Natural killer cell (primary cell): ENCODE results near the gene SEC61G. TPM values are rescaled to one million over a fixed set of nuclear protein-coding genes. Genes with fewer than 3 reads are reported as not detected.
A peak's percentile ranks its signal among the peaks of the same experiment; 100 is the strongest.

ENCODE experiments used
- ATAC-seq, 3 donors: fragments of 150-1000 bp in 2 of 3; fragments of 200-7000 bp in 1 of 3; cut with Tn5 transposase; 1 replicate in 1 of 3; 2 replicates in 2 of 3; pipeline ENCODE4 v1.10.0; 2021; ENCODE audit warnings: mild to moderate bottlenecking in 2 of 3, moderate library complexity in 2 of 3
- DNase-seq, 2 donors: peaks; one replicate each; pipeline versions ENCODE4 v3.0.0 to v3.0.0-alpha.2; 2013 to 2021; ENCODE audit warnings: mixed read lengths in 1 of 2
- H3K27ac ChIP-seq: one replicate; pipeline ENCODE4 v1.5.1; 2013; ENCODE audit warnings: mild to moderate bottlenecking, low read length
- H3K27me3 ChIP-seq: one replicate; pipeline ENCODE4 v1.6.1; 2013; ENCODE audit warnings: low read length; ENCODE audit not compliant: control insufficient read depth, insufficient read depth
- H3K36me3 ChIP-seq: one replicate; pipeline ENCODE4 v1.6.1; 2013; ENCODE audit warnings: low read length; ENCODE audit not compliant: control insufficient read depth, insufficient read depth
- H3K4me1 ChIP-seq: one replicate; pipeline ENCODE4 v1.6.1; 2013; ENCODE audit warnings: low read length; ENCODE audit not compliant: control insufficient read depth, insufficient read depth
- H3K4me3 ChIP-seq: one replicate; pipeline ENCODE4 v1.5.1; 2013; ENCODE audit warnings: low read length
- H3K9me3 ChIP-seq: one replicate; pipeline ENCODE4 v1.6.1; 2013; ENCODE audit warnings: low read length; ENCODE audit not compliant: control insufficient read depth, insufficient read depth
- H3K27ac Mint-ChIP-seq, 2 donors: one replicate each; pipeline ENCODE4 v1.8.0; 2022; ENCODE audit warnings: mild to moderate bottlenecking in 2 of 2, mixed read lengths in 2 of 2, moderate library complexity in 1 of 2
- H3K27me3 Mint-ChIP-seq, 2 donors: one replicate each; pipeline ENCODE4 v1.8.0; 2022; ENCODE audit warnings: low read depth in 2 of 2, mixed read lengths in 2 of 2
- H3K36me3 Mint-ChIP-seq: one replicate; pipeline ENCODE4 v1.8.0; 2022; ENCODE audit warnings: mixed read lengths
- H3K4me1 Mint-ChIP-seq, 2 donors: one replicate each; pipeline ENCODE4 v1.8.0; 2022; ENCODE audit warnings: mixed read lengths in 2 of 2
- H3K4me3 Mint-ChIP-seq: one replicate; pipeline ENCODE4 v1.8.0; 2022; ENCODE audit warnings: mild to moderate bottlenecking, moderate library complexity, mixed read lengths
- H3K9me3 Mint-ChIP-seq, 2 donors: one replicate each; pipeline ENCODE4 v1.8.0; 2022; ENCODE audit warnings: mixed read lengths in 2 of 2
- WGBS: methylation state at CpG from one replicate; pipeline ENCODE4 v1.1.7; 2013; ENCODE audit warnings: missing lambda C conversion rate; ENCODE audit not compliant: insufficient coverage; 5-methylcytosine and 5-hydroxymethylcytosine counted together
- intact Hi-C: fragments of 100-400 bp; cut with micrococcal nuclease; formaldehyde crosslinking; loops from one replicate; pipeline ENCODE4 v1.14.2; 2022
- total RNA-seq, 4 donors: library from RNA; stranded (reverse); fragments of 120-200 nt in 1 of 4; gene quantifications; one replicate each; pipeline versions ENCODE4 v1.2.3 to v1.2.4, GENCODE V29; 2013 to 2022
- TF ChIP-seq, protein P1 (sequence below): fragments of 200-600 bp; IDR thresholded peaks from one replicate; pipeline ENCODE4 v1.8.0; 2022; ENCODE audit warnings: antibody characterized with exemption

Gene SEC61G
- total RNA-seq, 3 donors from 2014 or later (not counting 1 experiment from before 2014, with no cell fraction given): 38.4 to 54.1 (median 41.0) TPM

DNA sequence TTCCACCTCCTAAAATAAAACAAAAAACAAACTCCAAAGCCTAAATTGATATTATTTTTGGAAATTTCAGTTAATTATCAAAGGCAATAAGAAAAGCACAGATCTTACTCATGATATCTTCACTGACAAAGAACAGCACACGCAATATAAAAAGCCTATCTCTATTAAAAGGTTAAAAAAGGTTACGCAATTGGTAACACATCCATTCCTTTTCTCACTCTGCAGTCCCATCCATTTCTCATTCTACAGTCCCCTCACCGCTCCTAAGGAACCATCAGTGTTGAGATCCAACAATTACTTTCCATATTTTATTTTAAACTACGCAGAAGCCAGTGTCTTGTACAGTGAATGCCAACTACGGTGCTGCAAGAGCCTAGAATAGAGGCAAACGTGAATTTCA is 1.3 kb downstream of the SEC61G start:
- intact Hi-C loops: loop anchor here (5.0 kb wide), 2 partner anchors 500 to 1350 kb away; partner anchors contain the start of gene CHCHD2
- Histone ChIP-seq H3K9me3 (no peaks in the 10 kb centered on the region), H3K27ac (no peak overlapping the region), H3K36me3 (peaks cover 25% of the 10 kb centered on the region), H3K4me1 (peaks cover 6% of the 10 kb centered on the region), H3K4me3 (no peak overlapping the region), H3K27me3 (no peaks in the 10 kb centered on the region)
- Mint-ChIP-seq H3K27me3 (peaks cover 2 to 4% of the 10 kb centered on the region in 2 donors), H3K9me3 (no peaks in the 10 kb centered on the region), H3K36me3 (no peaks in the 10 kb centered on the region), H3K4me3 (peak overlapping the region; percentile 97), H3K27ac (peak overlapping the region; percentile 33 to 91), H3K4me1 (peaks cover 22 to 41% of the 10 kb centered on the region in 2 donors)
- no peak for DNase-seq
- 86% methylated on average over 6 of the region's 6 CpGs for WGBS
- TF ChIP-seq, protein P1, sequence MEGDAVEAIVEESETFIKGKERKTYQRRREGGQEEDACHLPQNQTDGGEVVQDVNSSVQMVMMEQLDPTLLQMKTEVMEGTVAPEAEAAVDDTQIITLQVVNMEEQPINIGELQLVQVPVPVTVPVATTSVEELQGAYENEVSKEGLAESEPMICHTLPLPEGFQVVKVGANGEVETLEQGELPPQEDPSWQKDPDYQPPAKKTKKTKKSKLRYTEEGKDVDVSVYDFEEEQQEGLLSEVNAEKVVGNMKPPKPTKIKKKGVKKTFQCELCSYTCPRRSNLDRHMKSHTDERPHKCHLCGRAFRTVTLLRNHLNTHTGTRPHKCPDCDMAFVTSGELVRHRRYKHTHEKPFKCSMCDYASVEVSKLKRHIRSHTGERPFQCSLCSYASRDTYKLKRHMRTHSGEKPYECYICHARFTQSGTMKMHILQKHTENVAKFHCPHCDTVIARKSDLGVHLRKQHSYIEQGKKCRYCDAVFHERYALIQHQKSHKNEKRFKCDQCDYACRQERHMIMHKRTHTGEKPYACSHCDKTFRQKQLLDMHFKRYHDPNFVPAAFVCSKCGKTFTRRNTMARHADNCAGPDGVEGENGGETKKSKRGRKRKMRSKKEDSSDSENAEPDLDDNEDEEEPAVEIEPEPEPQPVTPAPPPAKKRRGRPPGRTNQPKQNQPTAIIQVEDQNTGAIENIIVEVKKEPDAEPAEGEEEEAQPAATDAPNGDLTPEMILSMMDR: no peak
- ATAC-seq: no peak

DNA sequence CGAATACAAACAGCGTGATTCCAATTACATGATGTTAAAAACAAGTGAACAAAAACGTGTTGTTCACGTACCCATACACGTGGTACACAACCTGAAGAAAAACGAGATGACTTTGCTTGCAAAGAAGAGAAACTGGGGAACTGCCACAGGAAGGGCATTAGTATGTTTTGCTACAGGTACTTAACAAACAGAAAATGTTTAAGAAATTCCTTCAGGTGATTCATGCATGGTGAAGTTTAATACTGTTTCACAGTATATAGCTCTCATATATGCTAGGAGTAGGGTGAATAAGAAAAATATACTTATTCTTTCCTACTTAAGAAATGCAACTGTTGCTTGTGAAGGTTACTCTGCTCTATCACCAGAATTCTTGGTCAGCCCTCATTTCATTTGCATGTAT is 9.8 kb downstream of the SEC61G start:
- ATAC-seq (no peak), DNase-seq (no peak)
- TF ChIP-seq, protein P1: no peak
- no peak overlapping the region for H3K27ac ChIP-seq
- H3K9me3 ChIP-seq: no peaks in the 10 kb centered on the region
- peaks cover 49% of the 10 kb centered on the region for H3K36me3 ChIP-seq
- intact Hi-C loops: no loop called here
- Mint-ChIP-seq H3K36me3 (no peaks in the 10 kb centered on the region), H3K9me3 (no peaks in the 10 kb centered on the region), H3K27me3 (no peaks in the 10 kb centered on the region), H3K4me3 (no peak overlapping the region), H3K4me1 (peaks cover 13 to 24% of the 10 kb centered on the region in 2 donors), H3K27ac (no peak overlapping the region)
- no peaks in the 10 kb centered on the region for H3K4me1 ChIP-seq
- no peaks in the 10 kb centered on the region for H3K27me3 ChIP-seq
- 97% methylated on average over 6 of the region's 6 CpGs for WGBS
- H3K4me3 ChIP-seq: no peak overlapping the region

DNA sequence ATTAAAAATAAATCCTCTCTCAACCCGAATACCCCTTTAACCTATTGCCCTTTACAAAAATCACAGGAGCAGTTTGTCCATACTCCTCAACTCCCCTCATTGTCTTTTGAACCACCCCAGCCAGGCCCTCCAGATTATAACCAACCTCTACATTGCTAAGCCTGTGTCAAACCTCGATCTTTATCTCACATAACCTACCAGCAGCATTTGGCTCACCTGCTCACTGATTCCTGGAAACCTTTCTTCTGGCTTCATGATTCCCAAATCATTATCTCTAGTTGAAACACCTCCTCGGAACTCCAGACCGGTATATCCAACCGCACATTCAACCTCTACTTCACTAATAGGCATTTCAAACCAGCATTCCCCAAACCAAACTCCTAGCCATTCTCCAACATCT is 11.8 kb downstream of the SEC61G start:
- no peaks in the 10 kb centered on the region for H3K4me1 ChIP-seq
- 99% methylated on average over 5 of the region's 5 CpGs for WGBS
- no peak overlapping the region for H3K4me3 ChIP-seq
- H3K27me3 ChIP-seq: no peaks in the 10 kb centered on the region
- Mint-ChIP-seq H3K4me1 (peaks cover 7 to 24% of the 10 kb centered on the region in 2 donors), H3K9me3 (no peaks in the 10 kb centered on the region), H3K36me3 (no peaks in the 10 kb centered on the region), H3K27me3 (no peaks in the 10 kb centered on the region), H3K27ac (no peak overlapping the region), H3K4me3 (no peak overlapping the region)
- H3K36me3 ChIP-seq: peaks cover 36% of the 10 kb centered on the region
- DNase-seq: no peak
- H3K9me3 ChIP-seq: no peaks in the 10 kb centered on the region
- ATAC-seq: no peak
- TF ChIP-seq, protein P1: no peak
- H3K27ac ChIP-seq: no peak overlapping the region
- intact Hi-C loops: no loop called here

DNA sequence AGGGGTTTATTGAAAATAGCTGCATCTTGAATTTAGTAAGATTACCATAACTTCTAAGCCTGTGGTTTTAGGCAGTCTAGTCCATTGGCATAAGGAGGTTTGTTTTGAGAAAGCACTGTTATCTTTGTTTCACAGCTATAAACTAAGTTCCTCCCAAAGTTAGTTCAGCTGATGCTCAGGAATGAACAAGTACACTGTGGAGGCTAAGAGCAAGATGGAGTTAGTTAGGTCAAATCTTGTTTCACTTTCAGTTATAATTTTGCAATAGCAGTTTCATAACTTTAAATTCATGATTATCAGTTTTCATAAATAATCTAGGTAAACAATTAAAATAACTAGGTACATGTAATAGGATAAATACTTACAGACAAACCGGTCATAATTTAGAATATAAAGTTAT is 15.4 kb downstream of the SEC61G start:
- Histone ChIP-seq H3K4me3 (no peak overlapping the region), H3K27me3 (no peaks in the 10 kb centered on the region), H3K36me3 (peaks cover 7% of the 10 kb centered on the region), H3K4me1 (no peaks in the 10 kb centered on the region), H3K27ac (no peak overlapping the region), H3K9me3 (no peaks in the 10 kb centered on the region)
- intact Hi-C loops: no loop called here
- ATAC-seq: no peak
- Mint-ChIP-seq H3K36me3 (no peaks in the 10 kb centered on the region), H3K4me3 (no peak overlapping the region), H3K9me3 (no peaks in the 10 kb centered on the region), H3K27ac (no peak overlapping the region), H3K27me3 (no peaks in the 10 kb centered on the region), H3K4me1 (peaks cover 7 to 24% of the 10 kb centered on the region in 2 donors)
- DNase-seq: no peak
- TF ChIP-seq, protein P1: no peak
- WGBS: no CpG with 5 or more reads among the region's 1 CpG
